Activated CD4-positive, alpha-beta T cell treated with anti-CD3 and anti-CD28 coated beads, Interleukin-2, Interleukin-4, amounts not matched to agents 100 ng/mL and 50 ng/mL, durations not matched to agents 16 hours and 8 hours (primary cell): ENCODE measurements around the gene ACVR1.
"Not testable (repeated sequence)": the region's sequence is repeated elsewhere in the genome, so short reads cannot be mapped to it uniquely, and the experiment has no call there.

ENCODE experiments used
- DNase-seq: peaks from one replicate; pipeline ENCODE4 v3.0.0-alpha.2; 2020; ENCODE audit warnings: low spot score

ACVR1 gene

DNA sequence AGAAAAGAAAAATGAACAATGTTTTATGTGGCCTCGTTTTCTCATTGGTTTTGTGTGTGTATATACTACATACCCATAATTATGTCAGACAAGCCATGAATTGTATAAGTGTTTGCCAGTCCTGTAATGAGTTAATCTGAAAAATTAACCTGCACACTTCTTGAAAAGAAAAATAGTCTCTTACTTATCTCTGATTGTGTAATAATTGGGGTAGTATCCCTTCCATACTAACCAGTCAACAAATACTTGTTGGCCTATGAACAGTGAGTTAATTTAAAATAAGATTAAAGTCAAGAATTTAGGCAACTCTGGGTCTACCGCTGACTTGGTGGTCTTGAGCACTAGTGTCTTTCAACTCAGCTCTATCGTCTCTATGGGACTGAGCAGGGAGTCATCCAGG, 48.8 kb downstream of the ACVR1 start:
- no peak for DNase-seq

DNA sequence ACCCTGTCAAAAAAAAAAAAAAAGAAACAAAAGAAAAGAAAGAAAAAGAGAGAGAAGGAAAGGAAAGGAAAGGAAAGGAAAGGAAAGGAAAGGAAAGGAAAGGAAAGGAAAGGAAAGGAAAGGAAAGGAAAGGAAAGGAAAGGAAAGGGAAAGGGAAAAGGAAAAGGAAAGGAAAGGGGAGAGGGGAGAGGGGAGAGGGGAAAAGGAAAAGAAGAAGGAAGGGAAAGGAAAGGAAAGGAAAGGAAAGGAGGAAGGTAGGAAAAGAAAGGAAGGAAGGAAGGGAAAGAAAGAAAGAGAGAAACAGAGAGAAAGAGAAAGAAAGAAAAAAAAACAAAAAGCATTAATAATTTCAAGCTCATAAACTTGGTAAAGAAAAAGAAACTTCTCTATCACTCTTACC, 49.5 kb downstream of the ACVR1 start:
- DNase-seq = not testable (repeated sequence)

GRCh38 chr2:157825885-157826284, 50.2 kb downstream of the ACVR1 start:
- DNase-seq = no peak

DNA sequence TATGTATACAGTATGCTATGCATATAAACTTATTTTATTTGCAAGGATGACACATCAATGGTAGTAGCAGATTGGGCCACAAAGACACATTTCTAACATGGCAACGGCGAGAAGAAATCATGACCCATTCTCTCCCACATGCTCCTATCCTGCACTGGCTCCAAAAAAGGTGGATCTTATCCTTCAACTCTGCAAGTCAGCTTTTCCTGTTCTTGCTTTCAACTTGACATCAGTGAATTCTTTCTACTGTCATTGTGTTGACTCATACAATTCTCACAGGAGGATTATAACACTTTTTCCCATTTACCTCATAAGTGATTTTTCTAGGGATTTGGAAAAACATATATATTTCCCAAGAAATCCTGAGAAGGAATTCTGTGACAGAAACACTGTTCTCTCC, 53.1 kb downstream of the ACVR1 start:
- no peak for DNase-seq

DNA sequence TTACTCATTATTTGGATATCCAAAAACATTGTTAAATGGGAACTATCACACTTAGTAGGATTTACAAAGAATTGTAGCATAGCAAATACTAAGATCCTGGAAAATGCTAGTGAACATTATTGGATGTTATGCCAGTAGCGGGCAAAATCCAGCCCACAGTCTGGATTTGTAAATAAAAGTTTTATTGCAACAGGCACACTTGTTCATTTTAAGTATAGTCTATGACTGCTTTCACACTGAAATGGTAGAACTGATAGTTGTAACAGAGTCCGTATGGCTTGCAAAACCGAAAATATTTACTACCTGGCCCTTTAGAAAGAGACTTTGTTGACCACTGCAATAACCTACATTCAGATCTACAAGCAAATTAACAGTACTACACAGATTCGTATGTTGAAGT, 53.6 kb downstream of the ACVR1 start:
- DNase-seq = no peak

DNA sequence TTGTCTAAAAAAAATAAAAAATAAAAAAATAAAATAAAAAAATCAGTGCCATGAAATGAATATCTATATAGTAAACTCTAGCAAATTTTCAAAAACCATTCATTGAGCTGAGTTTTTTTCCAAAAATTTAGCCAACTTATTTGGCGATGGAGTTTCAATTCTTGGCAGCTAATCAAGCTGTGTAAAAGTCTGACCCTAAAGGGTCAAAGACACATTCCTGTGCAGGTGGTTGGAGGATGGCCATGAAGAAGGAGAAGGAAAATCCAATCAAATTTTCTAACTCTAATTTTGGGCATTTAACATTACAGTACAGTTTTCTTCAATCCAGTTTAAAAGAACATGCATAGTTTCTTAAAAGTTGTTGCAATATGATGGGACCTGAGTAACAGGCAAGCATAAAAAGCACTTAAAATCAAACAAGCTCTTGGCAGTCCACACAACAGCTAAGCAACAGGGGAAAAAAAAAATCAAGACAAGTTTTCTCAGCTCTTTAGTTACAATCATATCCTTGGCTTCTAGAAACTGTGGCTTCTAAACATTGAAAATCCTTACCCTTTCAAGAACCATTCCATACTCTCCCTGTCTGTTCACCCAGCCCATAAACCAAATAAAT, 54.5 kb downstream of the ACVR1 start:
- no peak for DNase-seq

GRCh38 chr2:157820193-157820592, 55.9 kb downstream of the ACVR1 start:
- DNase-seq = no peak

DNA sequence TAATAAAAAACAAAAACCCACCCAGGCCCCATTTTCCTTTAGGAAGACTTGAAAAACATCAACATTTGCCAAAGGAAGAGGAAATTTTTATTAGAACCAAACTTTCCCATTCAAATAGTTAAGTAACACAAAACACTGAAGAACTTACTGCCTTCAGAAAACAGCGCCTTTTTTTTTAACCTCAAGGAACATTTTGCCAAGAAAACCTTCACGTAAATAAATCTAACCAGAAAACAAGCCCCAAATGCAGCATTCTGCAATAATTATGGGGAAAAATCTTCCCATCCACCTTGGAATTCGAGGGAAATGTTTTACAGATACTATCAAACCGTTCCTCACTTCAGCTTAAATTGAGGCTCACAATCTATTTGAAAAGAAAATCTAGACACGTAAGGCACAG, 56.4 kb downstream of the ACVR1 start:
- DNase-seq = no peak

- no peak for DNase-seq
These were observed 57.9 kb downstream of the ACVR1 start for GRCh38 chr2:157818227-157818626.

DNA sequence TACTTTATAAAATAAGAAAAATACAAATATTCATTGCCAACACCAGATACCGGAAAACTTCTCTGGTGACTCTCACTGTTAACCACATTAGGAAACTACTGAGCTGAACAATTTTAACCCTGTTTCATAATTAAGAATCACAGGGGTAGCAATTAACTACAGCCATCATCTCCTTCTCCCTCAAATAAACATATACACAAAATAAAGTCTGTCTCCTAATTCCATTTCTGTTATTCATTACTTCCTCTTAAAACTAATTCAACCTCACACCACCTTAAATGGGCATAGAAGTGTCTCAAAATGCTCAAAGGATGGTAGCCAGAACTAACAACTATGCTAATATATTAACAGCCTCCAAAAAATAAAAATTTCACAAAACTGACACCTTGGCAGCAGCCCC, 60.7 kb downstream of the ACVR1 start:
- DNase-seq = no peak

GRCh38 chr2:157813467-157813866, 62.7 kb downstream of the ACVR1 start:
- DNase-seq = no peak

DNA sequence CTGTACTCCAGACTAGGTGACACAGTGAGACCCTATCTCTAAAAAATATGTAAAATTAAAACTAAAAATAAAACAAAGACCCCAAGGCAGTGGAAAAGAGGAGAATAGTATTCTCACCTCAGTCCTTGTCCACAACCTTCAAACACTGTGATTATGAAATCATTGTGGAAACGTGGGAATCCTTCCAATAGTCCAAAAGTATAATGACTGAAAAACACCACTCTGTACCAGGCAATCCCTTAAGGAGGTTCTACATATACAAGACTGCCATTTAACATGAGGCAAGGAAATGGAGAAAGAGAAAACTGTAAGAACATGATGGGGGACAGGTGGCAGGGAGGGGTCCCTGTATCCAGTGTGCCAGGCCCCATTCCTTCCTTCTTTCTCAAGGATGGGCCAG, 66.1 kb downstream of the ACVR1 start:
- no peak for DNase-seq

DNA sequence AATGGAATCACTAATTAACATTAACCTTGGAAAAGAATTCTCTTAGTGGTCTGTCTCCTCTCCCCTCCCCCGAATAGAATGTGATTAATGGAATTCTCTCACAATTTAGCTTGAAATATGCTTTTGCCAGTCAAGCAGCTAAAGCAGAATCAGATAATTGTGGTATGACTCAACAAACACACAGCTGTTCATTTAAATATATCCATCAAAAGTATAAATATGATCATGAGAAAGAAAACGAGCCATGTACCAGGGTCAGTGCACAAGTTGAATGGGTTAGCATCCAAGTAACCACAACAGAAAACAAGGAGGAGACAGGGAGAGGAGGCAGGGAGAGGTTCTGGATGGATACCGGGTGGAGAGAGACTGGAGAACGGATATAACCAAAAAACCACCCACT, 66.9 kb downstream of the ACVR1 start:
- DNase-seq = no peak

DNA sequence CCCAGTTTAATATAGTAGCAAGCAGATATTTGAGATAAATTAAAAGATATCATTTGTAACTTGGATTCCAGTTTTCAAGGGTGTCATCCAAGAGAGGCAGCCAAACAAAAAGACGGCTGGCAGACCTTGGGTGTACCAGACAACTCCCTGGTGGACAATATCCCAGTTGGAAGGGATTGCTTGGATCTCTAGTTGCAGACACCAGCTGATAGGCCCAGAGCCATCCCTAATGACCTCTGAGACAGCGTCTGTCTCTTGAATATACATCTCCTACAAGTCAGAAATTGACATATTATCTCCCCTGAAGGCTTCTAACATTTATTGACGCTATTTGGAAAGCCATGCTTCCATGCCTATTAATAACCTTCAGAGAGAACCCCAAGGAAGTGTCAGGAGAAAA, 67.7 kb downstream of the ACVR1 start:
- DNase-seq = no peak

GRCh38 chr2:157806426-157807077, 69.6 kb downstream of the ACVR1 start:
- DNase-seq = no peak

DNA sequence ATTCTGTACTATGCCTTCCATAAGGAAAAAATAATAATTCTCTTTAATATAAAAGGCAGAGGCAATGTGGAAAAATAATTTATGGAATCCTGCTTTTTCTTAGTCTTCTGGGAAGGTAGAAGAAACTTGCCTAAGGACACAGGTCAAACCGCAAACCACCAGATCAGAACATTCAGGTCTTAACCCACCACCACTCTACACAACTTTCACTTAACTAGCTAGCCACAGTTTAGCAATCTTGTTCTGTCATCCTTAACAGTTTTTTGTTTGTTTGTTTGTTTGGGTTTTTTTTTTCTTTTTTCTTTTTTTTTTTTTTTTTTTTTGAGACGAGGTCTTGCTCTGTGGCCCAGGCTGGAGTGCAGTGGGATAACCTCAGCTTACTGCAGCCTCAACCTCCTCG, 70.6 kb downstream of the ACVR1 start:
- DNase-seq = no peak

GRCh38 chr2:157804355-157804754, 71.8 kb downstream of the ACVR1 start:
- DNase-seq = no peak

DNA sequence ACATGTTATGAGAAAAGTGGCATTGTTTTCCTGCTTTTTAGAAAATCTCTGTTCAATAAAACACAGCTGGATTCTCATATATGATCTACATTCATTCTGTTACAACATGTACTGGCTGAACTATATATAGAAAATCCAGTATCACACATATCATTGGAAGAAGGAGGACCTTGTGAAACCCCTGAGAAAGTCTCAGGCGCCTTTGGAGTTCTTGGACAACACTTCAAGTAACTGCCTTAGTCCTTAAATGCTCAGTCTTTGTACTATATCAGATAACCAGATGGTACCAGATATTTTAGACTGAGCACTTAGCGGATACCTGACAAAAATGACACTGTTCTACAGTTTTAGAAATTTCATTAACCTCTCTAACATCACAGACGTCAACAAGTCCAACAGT, 72.2 kb downstream of the ACVR1 start:
- DNase-seq = no peak

GRCh38 chr2:157803476-157803875, 72.7 kb downstream of the ACVR1 start:
- no peak for DNase-seq

GRCh38 chr2:157800838-157801495, 75.2 kb downstream of the ACVR1 start:
- DNase-seq = no peak

- DNase-seq = no peak
These were observed 83.0 kb downstream of the ACVR1 start for GRCh38 chr2:157793053-157793612.

DNA sequence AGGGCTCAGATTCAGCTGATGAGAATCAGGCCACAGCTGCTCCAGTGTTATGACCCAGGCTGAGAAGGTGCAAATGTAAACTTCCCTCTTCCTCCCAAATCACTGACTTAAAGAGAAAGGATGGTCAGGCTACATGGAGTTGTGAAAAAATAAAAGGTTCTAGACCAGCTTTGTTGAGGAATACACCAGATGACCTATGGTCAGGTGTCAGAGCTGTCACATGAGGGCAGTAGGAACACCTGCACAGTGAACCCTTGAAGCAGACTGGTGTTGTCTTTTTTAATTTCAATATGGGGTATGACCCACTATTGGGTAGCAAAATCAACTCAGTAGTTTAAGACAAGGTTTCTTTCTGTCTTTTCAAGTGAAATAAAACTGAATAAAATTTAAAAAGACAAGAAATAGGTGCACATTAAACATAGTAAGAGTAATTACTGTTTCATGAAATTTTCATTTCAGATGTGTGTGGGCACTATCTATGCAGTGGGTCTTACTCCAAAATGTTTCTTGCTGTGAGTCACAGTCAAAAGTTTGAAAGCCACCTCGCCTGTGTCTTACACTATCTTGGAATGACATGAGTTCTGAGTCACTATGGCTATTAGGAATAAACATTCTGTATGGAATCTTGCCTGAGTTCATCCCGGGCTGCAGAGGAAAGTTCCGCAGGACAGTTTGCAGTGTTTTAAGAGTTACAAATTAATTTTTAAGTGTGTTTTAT, 83.6 kb downstream of the ACVR1 start:
- no peak for DNase-seq

DNA sequence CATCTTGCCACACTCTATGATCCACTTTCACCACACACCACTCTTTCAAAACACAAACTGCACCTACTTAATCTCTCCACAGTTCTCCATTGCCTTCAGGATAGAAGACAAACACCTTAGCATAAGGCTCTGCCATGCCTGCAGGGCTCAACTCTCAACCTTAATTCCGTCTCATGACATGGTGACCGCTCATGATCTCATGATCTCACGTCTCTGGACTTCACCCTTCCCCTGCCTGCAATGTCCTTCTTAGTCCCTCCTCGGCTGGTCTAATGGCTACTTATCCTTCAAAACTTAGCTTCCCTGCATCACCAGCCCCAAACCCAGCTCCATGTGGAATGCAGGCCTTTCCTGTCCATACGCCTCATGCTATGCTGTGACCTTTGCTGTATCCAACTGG, 85.3 kb downstream of the ACVR1 start:
- DNase-seq = no peak
